Kidney (tissue), 14 donors: ENCODE data around the gene SCAF4. TPM values are rescaled to one million over a fixed set of nuclear protein-coding genes. Genes with fewer than 3 reads are reported as not detected.

Source experiments
- DNase-seq, 5 donors: peaks; one replicate each; pipeline ENCODE4 v3.0.0-alpha.2; 2013 to 2020
- FAIRE-seq: peaks from 2 replicates; lab custom pipeline; 2012; peaks lifted over from hg19 to GRCh38; lab: Jason Lieb, UNC
- H3K27ac ChIP-seq, 2 donors: one replicate each; pipeline ENCODE4 v1.7.0; 2013; ENCODE audit warnings: low read depth in 2 of 2, low read length in 2 of 2, inconsistent platforms in 1 of 2
- H3K27me3 ChIP-seq: one replicate; pipeline ENCODE4 v1.7.1; 2013; ENCODE audit warnings: low read length, inconsistent platforms; ENCODE audit not compliant: control insufficient read depth, insufficient read depth
- H3K36me3 ChIP-seq, 3 donors: one replicate each; pipeline versions ENCODE4 v1.7.0 to v1.7.1; 2013; ENCODE audit warnings: low read length in 3 of 3, control low read depth in 1 of 3, inconsistent platforms in 1 of 3; ENCODE audit not compliant: insufficient read depth in 3 of 3, control insufficient read depth in 2 of 3
- H3K4me1 ChIP-seq, 3 donors: one replicate each; pipeline versions ENCODE4 v1.7.0 to v1.7.1; 2013; ENCODE audit warnings: low read length in 3 of 3, inconsistent platforms in 1 of 3, low read depth in 1 of 3; ENCODE audit not compliant: control insufficient read depth in 2 of 3, insufficient read depth in 2 of 3
- H3K4me3 ChIP-seq, 3 donors: one replicate each; pipeline versions ENCODE4 v1.7.0 to v1.8.1; 2013; ENCODE audit warnings: low read length in 3 of 3, control low read depth in 1 of 3, inconsistent platforms in 1 of 3
- H3K9ac ChIP-seq, 3 donors: one replicate each; pipeline versions ENCODE4 v1.7.0 to v1.7.1; 2013; ENCODE audit warnings: low read length in 3 of 3, control low read depth in 1 of 3, inconsistent platforms in 1 of 3
- H3K9me3 ChIP-seq, 3 donors: one replicate each; pipeline versions ENCODE4 v1.7.0 to v1.7.1; 2013; ENCODE audit warnings: low read length in 3 of 3, control low read depth in 1 of 3, inconsistent platforms in 1 of 3; ENCODE audit not compliant: control insufficient read depth in 2 of 3, insufficient read depth in 1 of 3
- intact Hi-C: fragments of 100-400 bp; cut with DNase I; formaldehyde crosslinking; loops from one replicate; pipeline ENCODE4 v1.11.1; 2022
- polyA plus RNA-seq: library from polyadenylated mRNA; stranded (reverse); fragments of 350-450 nt; fragmentation: Illumina TruSeq; extraction: RNeasy Lipid Tissue Mini Kit (QIAGEN cat#74804); gene quantifications from one replicate; pipeline ENCODE4 v1.2.3, GENCODE V29; 2014; ENCODE audit warnings: low read depth, low replicate concordance; ENCODE audit not compliant: insufficient read depth
- total RNA-seq: library from RNA; stranded (reverse); fragmentation: NEBNext Ultra II Directional; extraction: Animal tissue kit (Norgen Biotek cat#: 25700); gene quantifications from one replicate; pipeline ENCODE4 v1.2.1, GENCODE V29; 2021
- TF ChIP-seq, protein P1 (sequence below): IDR thresholded peaks from 3 replicates; pipeline ENCODE4 v1.5.1; 2012; ENCODE audit warnings: mild to moderate bottlenecking, moderate library complexity, borderline replicate concordance; ENCODE audit not compliant: insufficient read depth; ENCODE audit errors: extremely low read depth
- donor health status: control.
- donor health status: control.
- donor health status: control.
- donor health status: control.
- donor health status: control.
- donor health status: DM: yes; HTN: yes; CAD: no.
- donor health status: Normal renal cell carcinoma (clear cell type).

The SCAF4 gene
- total and polyA plus RNA-seq, 2 donors from 2014 or later: 7.4 to 30.6 TPM

DNA sequence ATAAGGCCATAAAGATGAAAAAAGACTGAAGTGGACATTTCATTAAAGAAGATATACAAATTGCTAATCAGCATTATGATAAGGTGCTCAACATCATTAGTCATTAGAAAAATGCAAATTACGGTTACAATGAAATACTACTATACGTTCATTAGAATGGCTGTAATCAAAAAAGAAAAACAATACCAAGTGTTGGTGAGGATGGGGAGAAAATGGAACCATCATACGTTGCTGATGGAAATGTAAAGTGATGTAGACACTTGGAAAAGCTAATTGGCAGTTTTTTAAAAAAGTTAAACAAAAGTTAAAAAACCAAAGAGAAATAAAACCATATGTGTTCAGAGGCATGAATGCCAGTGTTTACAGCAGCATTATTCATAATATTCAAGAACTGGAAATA is 81.0 kb downstream of the SCAF4 start:
- no peak overlapping the region for H3K9ac ChIP-seq
- FAIRE-seq: no peak
- DNase-seq: no peak
- intact Hi-C loops: no loop called here
- H3K4me1 ChIP-seq: no peaks in the 10 kb centered on the region
- H3K36me3 ChIP-seq: no peaks in the 10 kb centered on the region
- no peaks in the 10 kb centered on the region for H3K27me3 ChIP-seq
- no peak overlapping the region for H3K4me3 ChIP-seq
- no peak overlapping the region for H3K27ac ChIP-seq
- no peaks in the 10 kb centered on the region for H3K9me3 ChIP-seq
- TF ChIP-seq, protein P1, sequence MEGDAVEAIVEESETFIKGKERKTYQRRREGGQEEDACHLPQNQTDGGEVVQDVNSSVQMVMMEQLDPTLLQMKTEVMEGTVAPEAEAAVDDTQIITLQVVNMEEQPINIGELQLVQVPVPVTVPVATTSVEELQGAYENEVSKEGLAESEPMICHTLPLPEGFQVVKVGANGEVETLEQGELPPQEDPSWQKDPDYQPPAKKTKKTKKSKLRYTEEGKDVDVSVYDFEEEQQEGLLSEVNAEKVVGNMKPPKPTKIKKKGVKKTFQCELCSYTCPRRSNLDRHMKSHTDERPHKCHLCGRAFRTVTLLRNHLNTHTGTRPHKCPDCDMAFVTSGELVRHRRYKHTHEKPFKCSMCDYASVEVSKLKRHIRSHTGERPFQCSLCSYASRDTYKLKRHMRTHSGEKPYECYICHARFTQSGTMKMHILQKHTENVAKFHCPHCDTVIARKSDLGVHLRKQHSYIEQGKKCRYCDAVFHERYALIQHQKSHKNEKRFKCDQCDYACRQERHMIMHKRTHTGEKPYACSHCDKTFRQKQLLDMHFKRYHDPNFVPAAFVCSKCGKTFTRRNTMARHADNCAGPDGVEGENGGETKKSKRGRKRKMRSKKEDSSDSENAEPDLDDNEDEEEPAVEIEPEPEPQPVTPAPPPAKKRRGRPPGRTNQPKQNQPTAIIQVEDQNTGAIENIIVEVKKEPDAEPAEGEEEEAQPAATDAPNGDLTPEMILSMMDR: no peak

DNA sequence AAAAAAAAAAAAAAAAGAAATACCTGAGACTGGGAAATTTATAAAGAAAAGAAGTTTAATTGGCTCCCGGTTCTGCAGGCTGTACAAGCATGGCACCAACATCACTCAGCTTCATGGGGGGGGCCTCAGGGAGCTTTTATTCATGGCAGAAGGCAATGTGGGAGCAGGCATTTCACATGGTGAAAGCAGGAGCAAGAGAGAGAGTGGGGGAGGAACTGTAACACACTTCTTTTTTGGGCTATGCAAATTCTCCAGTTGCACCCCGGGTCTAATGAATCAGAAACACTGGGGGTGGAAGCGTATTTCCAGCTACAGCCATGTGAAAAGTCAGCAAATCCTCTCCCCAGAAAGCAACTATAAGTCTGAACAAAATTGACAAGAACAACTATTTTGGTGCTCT is 84.3 kb downstream of the SCAF4 start:
- H3K9me3 ChIP-seq: no peaks in the 10 kb centered on the region
- FAIRE-seq (no peak), DNase-seq (no peak)
- no peak overlapping the region for H3K9ac ChIP-seq
- no peak overlapping the region for H3K4me3 ChIP-seq
- no peaks in the 10 kb centered on the region for H3K27me3 ChIP-seq
- TF ChIP-seq, protein P1: no peak
- no peaks in the 10 kb centered on the region for H3K4me1 ChIP-seq
- H3K36me3 ChIP-seq: no peaks in the 10 kb centered on the region
- H3K27ac ChIP-seq: no peak overlapping the region
- intact Hi-C loops: no loop called here

DNA sequence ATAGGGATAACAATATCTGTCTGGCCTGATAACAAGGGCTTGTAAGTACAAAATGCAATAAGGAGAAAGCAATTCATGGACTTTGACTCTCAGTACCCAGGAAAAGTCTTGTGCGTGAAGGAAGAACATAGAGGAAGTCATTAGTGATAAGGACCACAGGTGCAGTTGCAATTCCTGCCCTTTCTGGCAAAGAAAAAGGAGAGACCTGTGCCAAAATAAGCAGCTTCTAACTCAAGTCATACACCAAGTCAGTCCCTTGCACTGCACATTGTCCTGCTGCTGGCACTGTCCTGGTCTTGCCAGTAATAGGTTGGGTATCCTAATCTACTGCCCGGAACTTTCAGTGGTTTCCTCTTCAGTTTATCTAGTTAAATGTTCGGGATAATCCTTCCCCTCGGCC is 87.3 kb downstream of the SCAF4 start:
- Histone ChIP-seq H3K27me3 (no peaks in the 10 kb centered on the region), H3K4me1 (no peaks in the 10 kb centered on the region), H3K9me3 (no peaks in the 10 kb centered on the region), H3K4me3 (no peak overlapping the region), H3K27ac (no peak overlapping the region), H3K36me3 (no peaks in the 10 kb centered on the region), H3K9ac (no peak overlapping the region)
- TF ChIP-seq, protein P1: no peak
- DNase-seq (no peak), FAIRE-seq (no peak)
- intact Hi-C loops: no loop called here

DNA sequence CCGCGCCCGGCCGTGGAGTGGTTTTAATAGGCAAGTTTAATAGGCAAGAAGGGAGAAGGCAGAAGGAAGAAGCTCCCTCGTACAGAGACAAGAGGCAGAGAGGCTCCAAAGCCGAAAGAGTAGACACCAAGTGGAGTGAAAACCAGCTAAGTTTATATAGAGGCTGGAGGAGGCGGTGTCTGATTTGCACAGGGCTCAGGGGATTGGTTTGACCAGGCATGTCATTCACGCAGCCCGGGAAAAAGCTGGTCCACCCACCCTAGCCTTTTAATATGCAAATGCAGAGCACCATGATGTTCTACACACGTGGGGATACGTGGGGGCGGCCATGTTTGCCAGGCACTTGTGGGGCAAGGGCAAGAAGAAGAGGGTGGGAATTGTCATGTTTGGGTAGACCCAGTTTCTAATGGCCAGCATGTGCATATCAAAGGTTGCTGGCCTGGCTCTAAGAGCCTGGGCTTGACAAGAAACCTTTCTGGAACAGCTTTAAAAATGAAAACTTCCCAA is 90.4 kb downstream of the SCAF4 start:
- DNase-seq: no peak
- Histone ChIP-seq H3K9me3 (no peaks in the 10 kb centered on the region), H3K36me3 (no peaks in the 10 kb centered on the region), H3K4me3 (no peak overlapping the region), H3K27ac (no peak overlapping the region), H3K27me3 (no peaks in the 10 kb centered on the region), H3K9ac (no peak overlapping the region), H3K4me1 (no peaks in the 10 kb centered on the region)
- no peak for FAIRE-seq
- TF ChIP-seq, protein P1: no peak
- intact Hi-C loops: no loop called here
